HG02798 (cell line): ENCODE results near the gene GAST.
"Not testable (repeated sequence)": the region's sequence is repeated elsewhere in the genome, so short reads cannot be mapped to it uniquely, and the experiment has no call there.

ENCODE experiments used
- ATAC-seq: cut with Tn5 transposase; IDR thresholded peaks from one replicate; pipeline ENCODE4 v1.9.1; 2021; ENCODE audit warnings: mild to moderate bottlenecking; ENCODE audit not compliant: unreplicated experiment, poor library complexity

GAST gene

GRCh38 chr17:41682631-41683030 is 29.5 kb upstream of the GAST start:
- ATAC-seq: no peak

GRCh38 chr17:41683441-41684007 is 28.6 kb upstream of the GAST start:
- no peak for ATAC-seq

GRCh38 chr17:41684035-41684434 is 28.1 kb upstream of the GAST start:
- no peak for ATAC-seq

GRCh38 chr17:41685753-41686152 is 26.4 kb upstream of the GAST start:
- not testable (repeated sequence) for ATAC-seq

- no peak for ATAC-seq
These were observed 25.9 kb upstream of the GAST start for GRCh38 chr17:41686281-41686680.

- ATAC-seq: no peak
These were observed 24.1 kb upstream of the GAST start for GRCh38 chr17:41687828-41688640.

GRCh38 chr17:41688641-41689496 is 23.3 kb upstream of the GAST start, which contains the start of gene EIF1:
Gene EIF1 (plus strand): TSS chr17:41688885. CDS start chr17:41689039, 154 bp downstream.
- peak; percentile 81 for ATAC-seq

GRCh38 chr17:41689497-41690299 is 22.4 kb upstream of the GAST start:
- no peak for ATAC-seq

GRCh38 chr17:41690497-41690896 is 21.6 kb upstream of the GAST start:
- no peak for ATAC-seq

- no peak for ATAC-seq
These were observed 20.9 kb upstream of the GAST start for GRCh38 chr17:41691031-41691777.

GRCh38 chr17:41692722-41693521 is 19.2 kb upstream of the GAST start:
- no peak for ATAC-seq

GRCh38 chr17:41695134-41695661 is 16.9 kb upstream of the GAST start:
- no peak for ATAC-seq

- no peak for ATAC-seq
These were observed 16.0 kb upstream of the GAST start for GRCh38 chr17:41695954-41696757.

GRCh38 chr17:41697122-41697962 is 14.8 kb upstream of the GAST start:
- ATAC-seq: no peak

GRCh38 chr17:41700843-41701242 is 11.3 kb upstream of the GAST start:
- not testable (repeated sequence) for ATAC-seq

- ATAC-seq: no peak
These were observed 9.4 kb upstream of the GAST start for GRCh38 chr17:41702712-41703111.
